Heart right ventricle (tissue), 16 donors: ENCODE measurements around the gene BGLAP. TPM values are rescaled to one million over a fixed set of nuclear protein-coding genes. Genes with fewer than 3 reads are reported as not detected.
A peak's percentile ranks its signal among the peaks of the same experiment; 100 is the strongest.

Experiments
- ATAC-seq, 8 donors: fragments of 200-7000 bp; cut with Tn5 transposase; one replicate each; pipeline ENCODE4 v1.9.1; 2020; ENCODE audit warnings: mild to moderate bottlenecking in 8 of 8, moderate library complexity in 8 of 8, moderate number of reproducible peaks in 1 of 8
- DNase-seq, 2 donors: peaks; one replicate each; pipeline ENCODE4 v3.0.0-alpha.2; 2020
- H3K27ac ChIP-seq, 10 donors: fragments of 200-600 bp; sonication (generic) in 2 of 10; one replicate each; pipeline versions ENCODE4 v1.5.0 to v1.8.0; 2020 to 2022; ENCODE audit warnings: mild to moderate bottlenecking in 3 of 10
- H3K27me3 ChIP-seq, 7 donors: fragments of 200-600 bp; one replicate each; pipeline ENCODE4 v1.8.0; 2021 to 2022; ENCODE audit warnings: mild to moderate bottlenecking in 2 of 7
- H3K36me3 ChIP-seq, 9 donors: fragments of 200-600 bp; sonication (generic) in 1 of 9; one replicate each; pipeline versions ENCODE4 v1.5.0 to v1.8.0; 2020 to 2022; ENCODE audit warnings: mild to moderate bottlenecking in 2 of 9
- H3K4me1 ChIP-seq, 9 donors: fragments of 200-600 bp; sonication (generic) in 1 of 9; one replicate each; pipeline versions ENCODE4 v1.5.0 to v1.8.0; 2020 to 2022; ENCODE audit warnings: mild to moderate bottlenecking in 4 of 9
- H3K4me3 ChIP-seq, 10 donors: fragments of 200-600 bp; sonication (generic) in 2 of 10; one replicate each; pipeline versions ENCODE4 v1.5.0 to v1.8.0; 2020 to 2022; ENCODE audit warnings: mild to moderate bottlenecking in 7 of 10, moderate library complexity in 2 of 10
- H3K9me3 ChIP-seq, 11 donors: fragments of 200-600 bp in 10 of 11; sonication (generic) in 2 of 11; one replicate each; pipeline versions ENCODE4 v1.5.0 to v1.8.0; 2013 to 2022; ENCODE audit warnings: mild to moderate bottlenecking in 2 of 11, control low read depth in 1 of 11, moderate library complexity in 1 of 11
- CTCF ChIP-seq, 9 donors: fragments of 200-600 bp; sonication (generic) in 2 of 9; IDR thresholded peaks; one replicate each; pipeline versions ENCODE4 v1.5.0 to v1.8.0; 2021 to 2022; ENCODE audit warnings: antibody characterized with exemption in 9 of 9, mild to moderate bottlenecking in 5 of 9, moderate library complexity in 1 of 9
- WGBS, 2 donors: extraction: QIAGEN DNeasy Blood & Tissue Kit; methylation state at CpG; one replicate each; pipeline ENCODE4 v1.1.7; 2013; ENCODE audit warnings: inconsistent platforms in 1 of 2; 5-methylcytosine and 5-hydroxymethylcytosine counted together
- intact Hi-C, 10 donors: fragments of 100-400 bp; cut with DNase I; formaldehyde crosslinking; loops; one replicate each; pipeline versions ENCODE4 v1.11.1 to v1.14.2; 2022
- polyA plus RNA-seq, 2 donors: library from polyadenylated mRNA; stranded (reverse); fragments of 200-250 nt; gene quantifications; one replicate each; pipeline ENCODE4 v1.2.3, GENCODE V29; 2013
- total RNA-seq, 10 donors: library from RNA; stranded (reverse); fragmentation: NEBNext Ultra II Directional in 3 of 10; extraction: Animal tissue kit (Norgen Biotek cat#: 25700) in 3 of 10; gene quantifications; one replicate each; pipeline versions ENCODE4 v1.2.1 to v1.2.4, GENCODE V29; 2021 to 2023
- donor health status: Arrhythmogenic right ventricular cardiomyopathy.
- donor health status: ischemic (EF 13 %, LVEDD 7.1; RV severe dilation, severe dysfunction).
- donor health status: healthy with polysubstance abuse.
- donor health status: DM: no; HTN: yes; CAD: no.
- donor health status: DM: no; HTN: no; CAD: no.
- donor health status: ischemic (EF 25% LVEDD 6.9; RV normal size, moderate dysfunction).
- donor health status: ischemic (EF 25% LVEDD 5.7; RV mildly dilated, moderate dysfunction).
- donor health status: healthy.
- donor health status: DM: yes; HTN: yes; CAD: no.
- donor health status: Ischemic cardiomyopathy.
- donor health status: ischemic (EF 35%, LVEDD 5.7; RV mildly dilated, moderate dysfunction).
- donor health status: nonischemic (EF 11% LVEDD 7.7; RV severe dilation, severe dysfunction).
- donor health status: DM: yes; HTN: yes; CAD: no.
- donor health status: PGD.
- donor health status: ischemic (EF 29% LVEDD 5.4; RV normal size, mild dysfunction).
- donor health status: nonischemic (EF 23%, LVEDD 6.1; RV moderate dilation, normal function).

BGLAP gene
- total and polyA plus RNA-seq, 12 donors = 0.30 to 1.3 (median 0.52) TPM; not detected in 3

GRCh38 chr1:156247460-156248322 is 5.7 kb downstream of the BGLAP start, which contains the start of gene PAQR6:
Gene PAQR6 (minus strand): TSS chr1:156248056. CDS start chr1:156246731, 1,325 bp downstream.
- Histone ChIP-seq H3K4me3 (no peak within 1 kb of the TSS), H3K9me3 (no peaks in the 10 kb centered on the region), H3K36me3 (peaks cover 0 to 40% (median 26%) of the 10 kb centered on the region in 9 donors), H3K27ac (peak within 1 kb of the TSS in 1 of 10 donors; percentile 14), H3K27me3 (peaks cover 0 to 23% (median 8%) of the 10 kb centered on the region in 7 donors), H3K4me1 (peaks cover 34 to 61% (median 47%) of the 10 kb centered on the region in 9 donors)
- ATAC-seq = peak; percentile 20 to 50 (median 34)
- peak in 1 of 9 donors; percentile 4 for TF ChIP-seq CTCF (IDR thresholded peaks at IDR 0.05)
- DNase-seq = peak in 1 of 2 donors; percentile 50
- 50 to 54% methylated on average over 16 of the region's 16 CpGs for WGBS, 2 donors
- intact Hi-C loops = no loop called here

GRCh38 chr1:156248323-156248683 is 6.3 kb downstream of the BGLAP start:
- Histone ChIP-seq H3K27me3 (peaks cover 0 to 23% (median 8%) of the 10 kb centered on the region in 7 donors), H3K4me1 (peaks cover 34 to 63% (median 47%) of the 10 kb centered on the region in 9 donors), H3K9me3 (no peaks in the 10 kb centered on the region), H3K4me3 (no peak overlapping the region), H3K36me3 (peaks cover 0 to 46% (median 32%) of the 10 kb centered on the region in 9 donors), H3K27ac (peak overlapping the region in 1 of 10 donors; percentile 14)
- ATAC-seq (no peak), DNase-seq (no peak)
- intact Hi-C loops = no loop called here
- no peak for TF ChIP-seq CTCF (IDR thresholded peaks at IDR 0.05)
- 67 to 79% methylated on average over 4 of the region's 4 CpGs for WGBS, 2 donors

- H3K36me3 ChIP-seq = peaks cover 0 to 59% (median 42%) of the 10 kb centered on the region in 9 donors
- no peak for ATAC-seq
- 76 to 88% methylated on average over 5 of the region's 5 CpGs for WGBS, 2 donors
Measured at GRCh38 chr1:156249593-156249992, 7.6 kb downstream of the BGLAP start.

More at GRCh38 chr1:156249593-156249992, 7.6 kb downstream of the BGLAP start:
- no peak for DNase-seq
- TF ChIP-seq CTCF (IDR thresholded peaks at IDR 0.05) = no peak
- Histone ChIP-seq H3K27ac (no peak overlapping the region), H3K27me3 (peaks cover 0 to 22% (median 8%) of the 10 kb centered on the region in 7 donors), H3K4me1 (peaks cover 34 to 63% (median 47%) of the 10 kb centered on the region in 9 donors), H3K9me3 (no peaks in the 10 kb centered on the region), H3K4me3 (no peak overlapping the region)
- intact Hi-C loops = no loop called here
